ENCODE data around the gene MBD5. TPM values are rescaled to one million over a fixed set of nuclear protein-coding genes. Genes with fewer than 3 reads are reported as not detected.

Gene MBD5
- polyA plus RNA-seq, 1 of the 3 experiments (the other 2 are of a cell fraction) = 7.4 TPM

DNA sequence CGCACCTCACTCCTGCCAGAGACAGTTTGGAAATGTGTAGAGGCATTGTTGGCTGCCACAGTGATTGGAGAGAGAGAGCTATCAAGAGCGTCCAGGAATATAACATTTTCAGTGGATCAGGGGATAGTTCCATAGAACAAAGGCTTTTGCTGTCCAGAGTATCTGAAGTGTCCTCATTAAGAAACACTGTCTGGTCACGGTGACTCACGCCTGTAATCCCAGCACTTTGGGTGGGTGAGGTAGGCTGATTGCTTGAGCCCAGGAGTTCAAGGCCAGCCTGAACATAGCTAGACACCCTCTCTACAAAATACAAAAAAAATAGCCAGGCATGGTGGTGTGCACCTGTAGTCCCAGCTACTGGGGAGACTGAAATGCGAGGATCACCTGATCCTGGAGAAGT is 231.1 kb downstream of the MBD5 start:
- no peak for TF ChIP-seq ELF1 (IDR thresholded peaks at IDR 0.05)
- TF ChIP-seq EZH2phosphoT487 (IDR thresholded peaks at IDR 0.05; ENCODE audit: borderline replicate concordance, low read depth) = no peak
- TF ChIP-seq, protein P1, sequence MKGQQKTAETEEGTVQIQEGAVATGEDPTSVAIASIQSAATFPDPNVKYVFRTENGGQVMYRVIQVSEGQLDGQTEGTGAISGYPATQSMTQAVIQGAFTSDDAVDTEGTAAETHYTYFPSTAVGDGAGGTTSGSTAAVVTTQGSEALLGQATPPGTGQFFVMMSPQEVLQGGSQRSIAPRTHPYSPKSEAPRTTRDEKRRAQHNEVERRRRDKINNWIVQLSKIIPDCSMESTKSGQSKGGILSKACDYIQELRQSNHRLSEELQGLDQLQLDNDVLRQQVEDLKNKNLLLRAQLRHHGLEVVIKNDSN (IDR thresholded peaks at IDR 0.05; ENCODE audit: borderline replicate concordance, low read depth) = no peak
- TF ChIP-seq FOSL2 (IDR thresholded peaks at IDR 0.05; ENCODE audit: borderline replicate concordance, low read depth) = no peak
- TF ChIP-seq POLR2AphosphoS5 (IDR thresholded peaks at IDR 0.05; ENCODE audit: low read depth, low read length) = no peak
- no peak for TF ChIP-seq MXI1 (IDR thresholded peaks at IDR 0.05; ENCODE audit: low read depth, low read length)
- no peak for TF ChIP-seq JUND (IDR thresholded peaks at IDR 0.05)
- no peak for TF ChIP-seq GATA2 (CRISPR knock-in tag; IDR thresholded peaks at IDR 0.05)
- TF ChIP-seq GABPA (IDR thresholded peaks at IDR 0.05; ENCODE audit: low read depth) = no peak
- no peak for TF ChIP-seq SMC3 (IDR thresholded peaks at IDR 0.05; ENCODE audit: low read depth, low read length)
- TF ChIP-seq TAF1 (IDR thresholded peaks at IDR 0.05; ENCODE audit: borderline replicate concordance, low read depth, low read length) = no peak
- TF ChIP-seq CHD2 (IDR thresholded peaks at IDR 0.05; ENCODE audit: low read length, partially characterized antibody) = no peak
- no peak for TF ChIP-seq TCF12 (IDR thresholded peaks at IDR 0.05)
- TF ChIP-seq EP300 (IDR thresholded peaks at IDR 0.05; ENCODE audit: borderline replicate concordance in 1 of 2, low read depth in 1 of 2, low read length in 1 of 2) = no peak
- H2AFZ ChIP-seq (ENCODE audit: low read depth) = no peak overlapping the region
- CTCF ChIA-PET = no interaction called here
- DNase-seq = no peak
- no peaks in the 10 kb centered on the region for H3K9me2 ChIP-seq
- 96% methylated on average over 5 of the region's 5 CpGs for WGBS (ENCODE audit: low lambda C conversion rate)
- H3K27ac ChIP-seq (ENCODE audit: low read depth in 2 of 2, low read length in 1 of 2) = no peak overlapping the region
- H3K79me2 ChIP-seq (ENCODE audit: insufficient read depth) = no peaks in the 10 kb centered on the region
- no peak overlapping the region for H3K9ac ChIP-seq
- no peaks in the 10 kb centered on the region for H4K20me1 ChIP-seq (ENCODE audit: insufficient read depth)
- H3K4me2 ChIP-seq = no peak overlapping the region
- H3K27me3 ChIP-seq (ENCODE audit: insufficient read depth) = no peaks in the 10 kb centered on the region
- no peak overlapping the region for H3K4me3 ChIP-seq (ENCODE audit: low read depth in 2 of 2, low read length in 1 of 2)
- H3K36me3 ChIP-seq (replicated peaks in 1 of 2; ENCODE audit: control insufficient read depth in 1 of 2, insufficient read depth in 2 of 2, low read length in 1 of 2) = no peaks in the 10 kb centered on the region
- H3K4me1 ChIP-seq (ENCODE audit: control insufficient read depth in 1 of 2, insufficient read depth in 2 of 2, low read depth in 1 of 2, low read length in 1 of 2) = no peaks in the 10 kb centered on the region
- POLR2A ChIA-PET = no interaction called here
- H3F3A ChIP-seq (replicated peaks; ENCODE audit: insufficient read depth) = no peaks in the 10 kb centered on the region
- no peaks in the 10 kb centered on the region for H3K9me3 ChIP-seq

DNA sequence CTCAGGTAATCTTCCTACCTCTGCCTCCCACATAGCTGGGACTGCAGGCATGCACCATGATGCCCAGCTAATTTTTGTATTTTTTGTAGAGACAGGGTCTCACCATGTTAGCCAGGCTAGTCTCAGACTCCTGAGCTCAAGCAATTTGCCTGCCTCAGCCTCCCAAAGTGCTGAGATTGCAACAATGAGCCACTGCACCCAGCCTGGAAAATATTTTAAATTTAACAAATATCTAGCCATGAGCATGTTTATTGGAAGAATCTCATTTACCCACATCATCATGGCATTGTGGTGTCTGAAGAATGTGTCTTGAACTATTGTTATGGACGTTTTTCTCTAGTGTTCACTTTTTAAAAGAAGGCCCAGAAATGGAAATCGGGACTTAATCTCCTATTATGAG is 231.8 kb downstream of the MBD5 start:
- Histone ChIP-seq H3K27me3 (ENCODE audit: insufficient read depth) (no peaks in the 10 kb centered on the region), H3K27ac (ENCODE audit: low read depth in 2 of 2, low read length in 1 of 2) (no peak overlapping the region), H3K9me2 (no peaks in the 10 kb centered on the region), H3F3A (replicated peaks; ENCODE audit: insufficient read depth) (no peaks in the 10 kb centered on the region), H2AFZ (ENCODE audit: low read depth) (no peak overlapping the region), H4K20me1 (ENCODE audit: insufficient read depth) (no peaks in the 10 kb centered on the region), H3K9ac (no peak overlapping the region), H3K9me3 (no peaks in the 10 kb centered on the region), H3K79me2 (ENCODE audit: insufficient read depth) (no peaks in the 10 kb centered on the region), H3K4me1 (ENCODE audit: control insufficient read depth in 1 of 2, insufficient read depth in 2 of 2, low read depth in 1 of 2, low read length in 1 of 2) (no peaks in the 10 kb centered on the region), H3K4me2 (no peak overlapping the region), H3K4me3 (ENCODE audit: low read depth in 2 of 2, low read length in 1 of 2) (no peak overlapping the region), H3K36me3 (replicated peaks in 1 of 2; ENCODE audit: control insufficient read depth in 1 of 2, insufficient read depth in 2 of 2, low read length in 1 of 2) (no peaks in the 10 kb centered on the region)
- TF ChIP-seq YY1 (IDR thresholded peaks at IDR 0.05; ENCODE audit: low read depth) (no peak), GATA2 (CRISPR knock-in tag; IDR thresholded peaks at IDR 0.05) (no peak), TCF12 (IDR thresholded peaks at IDR 0.05) (no peak), FOSL2 (IDR thresholded peaks at IDR 0.05; ENCODE audit: borderline replicate concordance, low read depth) (no peak), RAD21 (IDR thresholded peaks at IDR 0.05; ENCODE audit: low read length) (no peak), GABPA (IDR thresholded peaks at IDR 0.05; ENCODE audit: low read depth) (no peak)
- TF ChIP-seq, protein P2, sequence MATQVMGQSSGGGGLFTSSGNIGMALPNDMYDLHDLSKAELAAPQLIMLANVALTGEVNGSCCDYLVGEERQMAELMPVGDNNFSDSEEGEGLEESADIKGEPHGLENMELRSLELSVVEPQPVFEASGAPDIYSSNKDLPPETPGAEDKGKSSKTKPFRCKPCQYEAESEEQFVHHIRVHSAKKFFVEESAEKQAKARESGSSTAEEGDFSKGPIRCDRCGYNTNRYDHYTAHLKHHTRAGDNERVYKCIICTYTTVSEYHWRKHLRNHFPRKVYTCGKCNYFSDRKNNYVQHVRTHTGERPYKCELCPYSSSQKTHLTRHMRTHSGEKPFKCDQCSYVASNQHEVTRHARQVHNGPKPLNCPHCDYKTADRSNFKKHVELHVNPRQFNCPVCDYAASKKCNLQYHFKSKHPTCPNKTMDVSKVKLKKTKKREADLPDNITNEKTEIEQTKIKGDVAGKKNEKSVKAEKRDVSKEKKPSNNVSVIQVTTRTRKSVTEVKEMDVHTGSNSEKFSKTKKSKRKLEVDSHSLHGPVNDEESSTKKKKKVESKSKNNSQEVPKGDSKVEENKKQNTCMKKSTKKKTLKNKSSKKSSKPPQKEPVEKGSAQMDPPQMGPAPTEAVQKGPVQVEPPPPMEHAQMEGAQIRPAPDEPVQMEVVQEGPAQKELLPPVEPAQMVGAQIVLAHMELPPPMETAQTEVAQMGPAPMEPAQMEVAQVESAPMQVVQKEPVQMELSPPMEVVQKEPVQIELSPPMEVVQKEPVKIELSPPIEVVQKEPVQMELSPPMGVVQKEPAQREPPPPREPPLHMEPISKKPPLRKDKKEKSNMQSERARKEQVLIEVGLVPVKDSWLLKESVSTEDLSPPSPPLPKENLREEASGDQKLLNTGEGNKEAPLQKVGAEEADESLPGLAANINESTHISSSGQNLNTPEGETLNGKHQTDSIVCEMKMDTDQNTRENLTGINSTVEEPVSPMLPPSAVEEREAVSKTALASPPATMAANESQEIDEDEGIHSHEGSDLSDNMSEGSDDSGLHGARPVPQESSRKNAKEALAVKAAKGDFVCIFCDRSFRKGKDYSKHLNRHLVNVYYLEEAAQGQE (IDR thresholded peaks at IDR 0.05; ENCODE audit: low read depth, low read length) = no peak
- WGBS (ENCODE audit: low lambda C conversion rate) = 63% methylated on average over 2 of the region's 2 CpGs
- DNase-seq = no peak
- ChIA-PET POLR2A (no interaction called here), CTCF (no interaction called here)

All from SK-N-SH (cell line).